Neural progenitor cell (in vitro differentiated cells): ENCODE data around the gene ZNF664. TPM values are rescaled to one million over a fixed set of nuclear protein-coding genes. Genes with fewer than 3 reads are reported as not detected.
A peak's percentile ranks its signal among the peaks of the same experiment; 100 is the strongest.

ENCODE experiments used
- DNase-seq: peaks from one replicate; pipeline ENCODE4 v3.0.0-alpha.2; 2016; ENCODE audit warnings: low spot score
- H2AFZ ChIP-seq: fragments of 200-600 bp; sonication (generic); replicated peaks from 2 replicates; pipeline ENCODE4 v1.6.1; 2016; ENCODE audit warnings: antibody characterized with exemption
- H3F3A ChIP-seq: fragments of 200-600 bp; sonication (generic); 2 replicates; pipeline ENCODE4 v1.6.1; 2016; ENCODE audit warnings: antibody characterized with exemption, low read depth
- H3K27ac ChIP-seq: fragments of 200-600 bp; sonication (generic); 2 replicates; pipeline ENCODE4 v1.5.1; 2016; ENCODE audit warnings: mild to moderate bottlenecking
- H3K27me3 ChIP-seq: fragments of 200-600 bp; sonication (generic); 2 replicates; pipeline ENCODE4 v1.6.1; 2016; ENCODE audit warnings: mild to moderate bottlenecking, moderate library complexity
- H3K36me3 ChIP-seq: fragments of 200-600 bp; sonication (generic); 2 replicates; pipeline ENCODE4 v1.5.1; 2016
- H3K4me1 ChIP-seq: fragments of 200-600 bp; sonication (generic); 2 replicates; pipeline ENCODE4 v1.6.1; 2016; ENCODE audit warnings: mixed run types
- H3K4me2 ChIP-seq: fragments of 200-600 bp; sonication (generic); 2 replicates; pipeline ENCODE4 v1.6.1; 2016
- H3K4me3 ChIP-seq: fragments of 200-600 bp; sonication (generic); 2 replicates; pipeline ENCODE4 v1.5.1; 2016
- H3K79me2 ChIP-seq: fragments of 200-600 bp; sonication (generic); 2 replicates; pipeline ENCODE4 v1.6.1; 2016; ENCODE audit warnings: low read depth
- H3K9ac ChIP-seq: fragments of 200-600 bp; sonication (generic); 2 replicates; pipeline ENCODE4 v1.6.1; 2016
- H3K9me3 ChIP-seq: fragments of 200-600 bp; sonication (generic); 2 replicates; pipeline ENCODE4 v1.5.1; 2016; ENCODE audit warnings: low read depth
- H4K20me1 ChIP-seq: fragments of 200-600 bp; sonication (generic); 2 replicates; pipeline ENCODE4 v1.6.1; 2016; ENCODE audit warnings: low read depth
- H3K27ac Mint-ChIP-seq: 3 replicates; pipeline ENCODE4 v1.8.0; 2021; ENCODE audit warnings: mixed read lengths
- H3K27me3 Mint-ChIP-seq: 2 replicates; pipeline ENCODE4 v1.8.0; 2022; ENCODE audit warnings: low read depth, mild to moderate bottlenecking, inconsistent platforms, moderate library complexity, mixed read lengths; ENCODE audit not compliant: insufficient read depth
- H3K36me3 Mint-ChIP-seq: 3 replicates; pipeline ENCODE4 v1.8.0; 2021; ENCODE audit warnings: mixed read lengths
- H3K4me1 Mint-ChIP-seq: 3 replicates; pipeline ENCODE4 v1.8.0; 2021; ENCODE audit warnings: mixed read lengths
- H3K4me3 Mint-ChIP-seq: 3 replicates; pipeline ENCODE4 v1.8.0; 2021; ENCODE audit warnings: mild to moderate bottlenecking, moderate library complexity, mixed read lengths
- H3K9me3 Mint-ChIP-seq: 3 replicates; pipeline ENCODE4 v1.8.0; 2020; ENCODE audit warnings: mixed read lengths
- EZH2 ChIP-seq: fragments of 200-600 bp; sonication (generic); IDR thresholded peaks from 2 replicates; pipeline ENCODE4 v1.6.1; 2017; ENCODE audit warnings: antibody characterized with exemption, mild to moderate bottlenecking, moderate library complexity
- EZH2phosphoT487 ChIP-seq: fragments of 200-600 bp; sonication (generic); IDR thresholded peaks from 2 replicates; pipeline ENCODE4 v1.6.1; 2017; ENCODE audit warnings: antibody characterized with exemption
- total RNA-seq: library from RNA; depleted of rRNA; stranded (reverse); fragments of >200 nt; gene quantifications from 2 replicates; pipeline ENCODE4 v1.2.3, GENCODE V29; 2015; ENCODE audit warnings: low replicate concordance
- TF ChIP-seq, protein P1 (sequence below): fragments of 200-600 bp; sonication (generic); IDR thresholded peaks from 2 replicates; pipeline ENCODE4 v1.5.1; 2017; ENCODE audit warnings: antibody characterized with exemption, mild to moderate bottlenecking

The ZNF664 gene
- total RNA-seq, 1 donor from 2014 or later: 172 TPM

DNA sequence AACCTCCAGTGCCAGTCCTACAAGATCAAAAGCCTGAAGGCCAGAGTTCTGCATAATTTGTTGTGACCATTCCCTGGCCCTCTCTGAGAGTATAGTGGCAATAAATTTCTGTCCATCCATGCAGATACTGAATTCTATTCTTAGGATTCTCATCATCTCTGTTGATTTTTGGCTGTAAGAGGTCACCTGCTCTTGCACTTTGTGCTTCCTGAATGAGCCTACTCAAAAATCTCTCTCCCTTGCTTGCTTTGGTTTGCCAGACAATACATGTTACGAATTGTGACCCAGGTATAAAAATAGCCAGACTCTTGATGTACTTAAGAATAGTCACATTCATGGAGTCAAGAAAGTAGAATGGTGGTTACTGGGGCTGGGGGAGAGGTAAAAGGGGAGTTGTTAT, 16.7 kb downstream of the ZNF664 start:
- Mint-ChIP-seq H3K4me1 (peaks cover 9% of the 10 kb centered on the region), H3K27ac (no peak overlapping the region), H3K9me3 (no peaks in the 10 kb centered on the region), H3K27me3 (no peaks in the 10 kb centered on the region), H3K36me3 (peaks cover 28% of the 10 kb centered on the region), H3K4me3 (no peak overlapping the region)
- Histone ChIP-seq H3K36me3 (peaks cover 7% of the 10 kb centered on the region), H3K27me3 (no peaks in the 10 kb centered on the region), H3K9me3 (no peaks in the 10 kb centered on the region), H3K27ac (no peak overlapping the region), H2AFZ (no peak overlapping the region), H3K4me2 (no peak overlapping the region), H3K79me2 (peaks cover 94% of the 10 kb centered on the region), H3K9ac (peak overlapping the region; percentile 38), H3K4me3 (no peak overlapping the region), H3F3A (peaks cover 3% of the 10 kb centered on the region), H3K4me1 (peaks cover 10% of the 10 kb centered on the region), H4K20me1 (peaks cover 100% of the 10 kb centered on the region)
- TF ChIP-seq EZH2 (no peak), EZH2phosphoT487 (no peak)
- TF ChIP-seq, protein P1, sequence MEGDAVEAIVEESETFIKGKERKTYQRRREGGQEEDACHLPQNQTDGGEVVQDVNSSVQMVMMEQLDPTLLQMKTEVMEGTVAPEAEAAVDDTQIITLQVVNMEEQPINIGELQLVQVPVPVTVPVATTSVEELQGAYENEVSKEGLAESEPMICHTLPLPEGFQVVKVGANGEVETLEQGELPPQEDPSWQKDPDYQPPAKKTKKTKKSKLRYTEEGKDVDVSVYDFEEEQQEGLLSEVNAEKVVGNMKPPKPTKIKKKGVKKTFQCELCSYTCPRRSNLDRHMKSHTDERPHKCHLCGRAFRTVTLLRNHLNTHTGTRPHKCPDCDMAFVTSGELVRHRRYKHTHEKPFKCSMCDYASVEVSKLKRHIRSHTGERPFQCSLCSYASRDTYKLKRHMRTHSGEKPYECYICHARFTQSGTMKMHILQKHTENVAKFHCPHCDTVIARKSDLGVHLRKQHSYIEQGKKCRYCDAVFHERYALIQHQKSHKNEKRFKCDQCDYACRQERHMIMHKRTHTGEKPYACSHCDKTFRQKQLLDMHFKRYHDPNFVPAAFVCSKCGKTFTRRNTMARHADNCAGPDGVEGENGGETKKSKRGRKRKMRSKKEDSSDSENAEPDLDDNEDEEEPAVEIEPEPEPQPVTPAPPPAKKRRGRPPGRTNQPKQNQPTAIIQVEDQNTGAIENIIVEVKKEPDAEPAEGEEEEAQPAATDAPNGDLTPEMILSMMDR: no peak
- no peak for DNase-seq

DNA sequence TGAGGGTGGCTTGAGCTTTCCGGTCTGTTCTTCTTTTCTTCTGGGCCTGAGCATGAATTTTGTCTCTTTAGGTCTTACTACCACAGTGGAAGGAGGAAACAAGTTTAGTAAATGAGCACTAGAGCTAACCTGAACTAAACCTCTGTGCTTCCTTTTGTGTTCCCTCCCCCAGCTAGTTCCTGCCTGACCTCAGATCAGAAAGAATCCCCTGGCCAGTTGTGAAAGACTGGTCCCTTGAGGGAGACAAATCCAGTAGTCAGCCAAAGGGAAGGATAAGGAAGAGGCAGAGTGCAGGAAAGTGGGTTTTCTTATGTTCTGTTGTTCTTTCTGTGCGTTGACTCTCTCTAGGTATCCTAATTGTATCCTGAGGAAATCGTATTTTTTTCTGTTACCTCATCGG, 17.5 kb downstream of the ZNF664 start:
- Histone ChIP-seq H3K79me2 (peaks cover 94% of the 10 kb centered on the region), H3K4me1 (peaks cover 16% of the 10 kb centered on the region), H3K9ac (peak overlapping the region; percentile 38), H4K20me1 (peaks cover 100% of the 10 kb centered on the region), H3K36me3 (peaks cover 7% of the 10 kb centered on the region), H2AFZ (no peak overlapping the region), H3F3A (peaks cover 10% of the 10 kb centered on the region), H3K4me2 (no peak overlapping the region), H3K27ac (no peak overlapping the region), H3K9me3 (no peaks in the 10 kb centered on the region), H3K4me3 (no peak overlapping the region), H3K27me3 (no peaks in the 10 kb centered on the region)
- no peak overlapping the region for H3K4me3 Mint-ChIP-seq
- H3K36me3 Mint-ChIP-seq: peaks cover 32% of the 10 kb centered on the region
- no peak overlapping the region for H3K27ac Mint-ChIP-seq
- H3K4me1 Mint-ChIP-seq: peaks cover 13% of the 10 kb centered on the region
- no peaks in the 10 kb centered on the region for H3K9me3 Mint-ChIP-seq
- no peak for TF ChIP-seq EZH2
- TF ChIP-seq EZH2phosphoT487: no peak
- TF ChIP-seq, protein P1: no peak
- no peaks in the 10 kb centered on the region for H3K27me3 Mint-ChIP-seq
- no peak for DNase-seq

DNA sequence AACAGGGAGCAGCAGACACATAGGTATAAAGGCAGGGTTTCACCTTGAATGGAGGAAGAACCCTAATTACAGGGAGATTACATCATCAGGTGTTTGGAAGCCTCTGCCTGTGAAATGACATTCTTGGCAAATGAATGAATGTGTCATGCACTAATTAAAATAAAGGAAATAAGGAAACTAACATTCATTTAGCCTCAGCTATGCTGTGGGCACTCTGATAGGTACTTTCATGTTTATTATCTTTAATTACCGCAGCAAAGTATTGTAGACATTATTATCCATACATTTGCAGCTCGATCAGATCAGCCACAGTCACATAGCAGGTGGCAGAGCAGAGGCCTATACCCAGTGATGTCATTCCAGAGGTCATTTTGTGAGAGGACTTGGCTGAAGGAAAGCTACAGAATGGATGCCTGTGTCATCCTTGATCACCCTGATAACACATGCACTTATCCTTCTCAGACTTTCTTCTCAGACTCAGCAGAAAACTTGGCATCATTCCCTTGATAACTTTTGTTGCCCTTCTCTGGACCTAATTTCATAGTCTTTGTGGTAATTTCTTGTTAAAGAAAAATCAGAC, 18.4 kb downstream of the ZNF664 start:
- H3K4me2 ChIP-seq: no peak overlapping the region
- no peaks in the 10 kb centered on the region for H3K9me3 Mint-ChIP-seq
- H3K9ac ChIP-seq: no peak overlapping the region
- H3K27ac ChIP-seq: no peak overlapping the region
- H3K36me3 ChIP-seq: peaks cover 7% of the 10 kb centered on the region
- H3K4me3 Mint-ChIP-seq: no peak overlapping the region
- peaks cover 18% of the 10 kb centered on the region for H3F3A ChIP-seq
- peaks cover 35% of the 10 kb centered on the region for H3K36me3 Mint-ChIP-seq
- H3K27me3 Mint-ChIP-seq: no peaks in the 10 kb centered on the region
- peaks cover 100% of the 10 kb centered on the region for H4K20me1 ChIP-seq
- no peaks in the 10 kb centered on the region for H3K27me3 ChIP-seq
- no peak for TF ChIP-seq EZH2phosphoT487
- TF ChIP-seq, protein P1: no peak
- TF ChIP-seq EZH2: no peak
- H3K4me3 ChIP-seq: no peak overlapping the region
- peaks cover 91% of the 10 kb centered on the region for H3K79me2 ChIP-seq
- peaks cover 25% of the 10 kb centered on the region for H3K4me1 ChIP-seq
- H3K4me1 Mint-ChIP-seq: peaks cover 22% of the 10 kb centered on the region
- DNase-seq: no peak
- no peaks in the 10 kb centered on the region for H3K9me3 ChIP-seq
- no peak overlapping the region for H2AFZ ChIP-seq
- no peak overlapping the region for H3K27ac Mint-ChIP-seq
